H1 (cell line): ENCODE results near the gene DHRS13. TPM values are rescaled to one million over a fixed set of nuclear protein-coding genes. Genes with fewer than 3 reads are reported as not detected.

Experiments
- CTCF ChIA-PET: fragments of 300-600 bp; sonication (Branson Sonifier 250); formaldehyde crosslinking; loops from one replicate; lab custom pipeline; 2021; ENCODE audit not compliant: partially characterized antibody; lab: Charles Lee
- POLR2A ChIA-PET: fragments of 300-600 bp; sonication (Branson Sonifier 250); formaldehyde crosslinking; loops from one replicate; lab custom pipeline; 2021; ENCODE audit warnings: inconsistent platforms; ENCODE audit not compliant: partially characterized antibody; lab: Charles Lee
- DNase-seq, 2 experiments: peaks; one replicate each; pipeline versions ENCODE4 v3.0.0 to v3.0.0-alpha.2; 2010 to 2022; ENCODE audit warnings: low spot score in 2 of 2, low read depth in 1 of 2, mixed read lengths in 1 of 2
- FAIRE-seq: peaks from 2 replicates; lab custom pipeline; 2011; peaks lifted over from hg19 to GRCh38; lab: Jason Lieb, UNC
- H2AFZ ChIP-seq: 2 replicates; pipeline ENCODE4 v1.8.1; 2012; ENCODE audit warnings: low read length, inconsistent platforms
- H2AK5ac ChIP-seq: 2 replicates; pipeline ENCODE4 v1.6.1; 2013; ENCODE audit warnings: low read depth, low read length
- H2BK120ac ChIP-seq: replicated peaks from 2 replicates; pipeline ENCODE3; 2013; ENCODE audit warnings: low read depth, low read length, inconsistent platforms
- H2BK12ac ChIP-seq: 2 replicates; pipeline ENCODE4 v1.6.1; 2013; ENCODE audit warnings: low read depth, low read length
- H2BK15ac ChIP-seq: 2 replicates; pipeline ENCODE4 v1.6.1; 2013; ENCODE audit warnings: low read length
- H2BK20ac ChIP-seq: 2 replicates; pipeline ENCODE4 v1.6.1; 2013; ENCODE audit warnings: low read length
- H2BK5ac ChIP-seq: 2 replicates; pipeline ENCODE4 v1.6.1; 2013; ENCODE audit warnings: low read depth, low read length
- H3K14ac ChIP-seq: 2 replicates; pipeline ENCODE4 v1.6.1; 2013; ENCODE audit warnings: inconsistent platforms; ENCODE audit not compliant: insufficient read length
- H3K18ac ChIP-seq: 2 replicates; pipeline ENCODE4 v1.6.1; 2013; ENCODE audit warnings: low read length; ENCODE audit errors: extremely low read depth
- H3K23ac ChIP-seq: 2 replicates; pipeline ENCODE4 v1.6.1; 2013; ENCODE audit warnings: inconsistent platforms; ENCODE audit not compliant: insufficient read length
- H3K23me2 ChIP-seq: 2 replicates; pipeline ENCODE4 v1.6.1; 2013; ENCODE audit warnings: low read depth, low read length
- H3K27ac ChIP-seq: 2 replicates; pipeline ENCODE4 v1.6.1; 2011; ENCODE audit warnings: low read depth, low read length, inconsistent platforms
- H3K27me3 ChIP-seq, 4 experiments: replicated peaks in 1 of 4; 1 replicate in 1 of 4; 2 replicates in 3 of 4; pipeline versions ENCODE4 v1.6.1 to v1.8.1; 2011 to 2013; ENCODE audit warnings: low read length in 3 of 4, mild to moderate bottlenecking in 3 of 4, inconsistent platforms in 2 of 4, mixed read lengths in 2 of 4, moderate library complexity in 1 of 4; ENCODE audit not compliant: control insufficient read depth in 3 of 4, insufficient read depth in 3 of 4; ENCODE audit errors: extremely low read depth in 1 of 4
- H3K36me3 ChIP-seq, 4 experiments: 2 replicates each; pipeline versions ENCODE4 v1.6.1 to v1.8.1; 2011 to 2013; ENCODE audit warnings: mild to moderate bottlenecking in 4 of 4, low read length in 3 of 4, moderate library complexity in 2 of 4, control low read depth in 1 of 4, inconsistent platforms in 1 of 4; ENCODE audit not compliant: insufficient read depth in 4 of 4, control insufficient read depth in 2 of 4
- H3K4ac ChIP-seq: replicated peaks from 2 replicates; pipeline ENCODE3; 2013; ENCODE audit warnings: low read length, low read depth, mixed read lengths, inconsistent platforms; ENCODE audit not compliant: insufficient read length
- H3K4me1 ChIP-seq, 4 experiments: replicated peaks in 1 of 4; 1 replicate in 1 of 4; 2 replicates in 3 of 4; pipeline versions ENCODE4 v1.6.1 to v1.8.1; 2011 to 2013; ENCODE audit warnings: low read length in 3 of 4, inconsistent platforms in 2 of 4, mixed read lengths in 1 of 4; ENCODE audit not compliant: insufficient read depth in 4 of 4, control insufficient read depth in 3 of 4
- H3K4me2 ChIP-seq, 2 experiments: 2 replicates each; pipeline versions ENCODE4 v1.6.1 to v1.8.1; 2011 to 2013; ENCODE audit warnings: low read depth in 2 of 2, low read length in 2 of 2, control low read depth in 1 of 2, inconsistent platforms in 1 of 2, mild to moderate bottlenecking in 1 of 2; ENCODE audit not compliant: insufficient read depth in 1 of 2
- H3K4me3 ChIP-seq, 4 experiments: fragments of 200-600, 300-600 bp in 1 of 4; sonication (generic), shearing (Covaris generic), sonication (Bioruptor Twin) in 1 of 4; 2 replicates each; pipeline versions ENCODE4 v1.5.1 to v1.8.1; 2011 to 2016; ENCODE audit warnings: low read length in 4 of 4, low read depth in 3 of 4, control low read depth in 2 of 4, inconsistent platforms in 2 of 4, mild to moderate bottlenecking in 2 of 4, mixed read lengths in 1 of 4, moderate library complexity in 1 of 4; ENCODE audit not compliant: insufficient read depth in 2 of 4; ENCODE audit errors: extremely low read depth in 1 of 4
- H3K56ac ChIP-seq: replicated peaks from 2 replicates; pipeline ENCODE3; 2013; ENCODE audit warnings: low read depth, mild to moderate bottlenecking, mixed read lengths, low read length, inconsistent platforms; ENCODE audit not compliant: insufficient read length
- H3K79me1 ChIP-seq: 2 replicates; pipeline ENCODE4 v1.6.1; 2013; ENCODE audit warnings: low read depth, low read length, control low read depth
- H3K79me2 ChIP-seq, 2 experiments: 2 replicates each; pipeline versions ENCODE4 v1.6.1 to v1.8.1; 2012 to 2013; ENCODE audit warnings: low read length in 2 of 2, mild to moderate bottlenecking in 2 of 2, inconsistent platforms in 1 of 2; ENCODE audit not compliant: insufficient read depth in 2 of 2, control insufficient read depth in 1 of 2
- H3K9ac ChIP-seq, 4 experiments: replicated peaks in 1 of 4; 1 replicate in 1 of 4; 2 replicates in 3 of 4; pipeline versions ENCODE4 v1.6.1 to v1.8.1; 2011 to 2013; ENCODE audit warnings: low read depth in 3 of 4, low read length in 3 of 4, control low read depth in 2 of 4, mild to moderate bottlenecking in 2 of 4, moderate library complexity in 2 of 4, inconsistent platforms in 1 of 4; ENCODE audit errors: extremely low read depth in 1 of 4
- H3K9me3 ChIP-seq, 2 experiments: 2 replicates each; pipeline versions ENCODE4 v1.6.1 to v1.8.1; 2012 to 2013; ENCODE audit warnings: mild to moderate bottlenecking in 2 of 2, moderate library complexity in 2 of 2, control low read depth in 1 of 2, inconsistent platforms in 1 of 2, low read depth in 1 of 2, low read length in 1 of 2, mixed read lengths in 1 of 2; ENCODE audit not compliant: insufficient read depth in 2 of 2
- H4K20me1 ChIP-seq, 2 experiments: replicated peaks in 1 of 2; 2 replicates each; pipeline versions ENCODE3 to v1.8.1; 2011 to 2013; ENCODE audit warnings: inconsistent platforms in 2 of 2, low read length in 2 of 2, mild to moderate bottlenecking in 1 of 2; ENCODE audit not compliant: insufficient read depth in 2 of 2, control insufficient read depth in 1 of 2
- H4K5ac ChIP-seq: 2 replicates; pipeline ENCODE4 v1.6.1; 2013; ENCODE audit warnings: low read length, low read depth, mixed read lengths, inconsistent platforms; ENCODE audit not compliant: insufficient read length
- H4K8ac ChIP-seq: 2 replicates; pipeline ENCODE4 v1.8.0; 2013; ENCODE audit warnings: mild to moderate bottlenecking, moderate library complexity, low read length, inconsistent platforms; ENCODE audit not compliant: insufficient read depth; ENCODE audit errors: extremely low read depth
- H4K91ac ChIP-seq: replicated peaks from 2 replicates; pipeline ENCODE3; 2013; ENCODE audit warnings: low read length, mixed read lengths, inconsistent platforms; ENCODE audit not compliant: insufficient read length
- BACH1 ChIP-seq: IDR thresholded peaks from 2 replicates; pipeline ENCODE4 v1.6.1; 2012; ENCODE audit warnings: low read length, improper control_type of control experiment
- EGR1 ChIP-seq: IDR thresholded peaks from 2 replicates; pipeline ENCODE4 v1.6.1; 2011; ENCODE audit warnings: low read depth, low read length, borderline replicate concordance
- KDM1A ChIP-seq: fragments of 200-600, 300-600 bp; sonication (generic); IDR thresholded peaks from 2 replicates; pipeline ENCODE4 v1.7.1; 2016; ENCODE audit warnings: mild to moderate bottlenecking, low read length, borderline replicate concordance
- KDM4A ChIP-seq: IDR thresholded peaks from one replicate; pipeline ENCODE4 v1.7.1; 2012; ENCODE audit warnings: low read depth, mild to moderate bottlenecking, moderate library complexity, low read length, inconsistent platforms; ENCODE audit not compliant: severe bottlenecking
- MAX ChIP-seq: IDR thresholded peaks from 2 replicates; pipeline ENCODE4 v1.6.1; 2012; ENCODE audit warnings: inconsistent platforms
- NANOG ChIP-seq: IDR thresholded peaks from 2 replicates; pipeline ENCODE4 v1.6.1; 2011; ENCODE audit warnings: low read length, low read depth, mild to moderate bottlenecking, inconsistent platforms; ENCODE audit not compliant: insufficient read depth, poor library complexity, severe bottlenecking
- RBBP5 ChIP-seq: IDR thresholded peaks from 2 replicates; pipeline ENCODE4 v1.7.1; 2012; ENCODE audit warnings: low read depth, mild to moderate bottlenecking, inconsistent platforms, low read length, moderate library complexity, borderline replicate concordance
- SIX5 ChIP-seq: IDR thresholded peaks from 2 replicates; pipeline ENCODE4 v1.6.1; 2011; ENCODE audit warnings: mild to moderate bottlenecking, low read depth, low read length
- SRF ChIP-seq: IDR thresholded peaks from 2 replicates; pipeline ENCODE4 v1.6.1; 2011; ENCODE audit warnings: mild to moderate bottlenecking, low read depth, low read length, moderate library complexity
- TAF1 ChIP-seq: IDR thresholded peaks from 2 replicates; pipeline ENCODE4 v1.6.1; 2011; ENCODE audit warnings: mild to moderate bottlenecking, low read depth, low read length
- TAF7 ChIP-seq: optimal IDR thresholded peaks from 2 replicates; pipeline ENCODE3; 2011; ENCODE audit warnings: low read depth, mild to moderate bottlenecking, inconsistent platforms, low read length, moderate library complexity, borderline replicate concordance
- TBP ChIP-seq: IDR thresholded peaks from 2 replicates; pipeline ENCODE4 v1.6.1; 2011; ENCODE audit warnings: low read depth, low read length, improper control_type of control experiment
- WGBS, 2 experiments: shearing (Covaris generic) in 1 of 2; methylation state at CpG; one replicate each; pipeline versions ENCODE4 v1.1.6 to v1.1.7; 2013 to 2015; ENCODE audit warnings: low lambda C conversion rate in 2 of 2, mixed read lengths in 2 of 2, inconsistent platforms in 1 of 2, low coverage in 1 of 2, missing lambda C conversion rate in 1 of 2; ENCODE audit not compliant: insufficient replicate concordance in 2 of 2, insufficient coverage in 1 of 2, insufficient read length in 1 of 2; ENCODE audit errors: extremely low coverage in 1 of 2, missing lambda C conversion rate in 1 of 2; 5-methylcytosine and 5-hydroxymethylcytosine counted together
- polyA plus RNA-seq, 7 experiments: library from polyadenylated mRNA; depleted of rRNA in 3 of 7; stranded (reverse) in 5 of 7; unstranded in 2 of 7; fragments of >200 nt in 5 of 7; fragments of 200-250 nt in 2 of 7; gene quantifications; 1 replicate in 5 of 7; 2 replicates in 1 of 7; 4 replicates in 1 of 7; pipeline versions ENCODE4 v1.2.1 to v1.2.3, GENCODE V29; 2011 to 2013; ENCODE audit warnings: missing spikeins in 2 of 7, mixed read lengths in 2 of 7
- total RNA-seq: library from RNA; stranded (reverse); fragmentation: NEBNext Ultra II Directional; extraction: Animal tissue kit (Norgen Biotek cat#: 25700); gene quantifications from 2 replicates; pipeline ENCODE4 v1.2.1, GENCODE V29; 2021

Gene DHRS13
- total and polyA plus RNA-seq, 2 of the 8 experiments (the other 6 are each of a cell fraction or from before 2014, with no cell fraction given): 23.7 to 30.0 TPM

DNA sequence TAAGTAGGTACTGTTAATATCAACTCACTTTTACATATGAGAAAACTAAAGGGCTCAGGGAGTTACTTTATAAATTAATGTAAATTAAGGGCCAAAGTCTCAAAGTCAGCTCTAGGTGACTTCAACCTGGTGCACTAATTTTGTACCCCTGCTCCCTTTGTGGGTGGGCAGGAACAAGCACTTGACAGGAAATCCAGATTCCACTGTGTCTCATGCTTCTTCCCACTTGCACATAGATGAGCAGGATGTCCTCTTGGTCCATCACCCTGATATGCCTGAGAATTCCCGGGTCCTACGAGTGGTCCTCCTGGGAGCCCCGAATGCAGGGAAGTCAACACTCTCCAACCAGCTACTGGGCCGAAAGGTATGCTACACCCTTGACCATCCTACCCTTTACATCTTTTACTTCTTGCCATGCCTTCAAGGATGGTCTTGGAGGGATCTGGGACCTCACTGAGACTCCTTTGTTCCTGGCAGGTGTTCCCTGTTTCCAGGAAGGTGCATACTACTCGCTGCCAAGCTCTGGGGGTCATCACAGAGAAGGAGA lies 46.8 kb downstream of the DHRS13 start:
- Histone ChIP-seq H2BK120ac (no peak overlapping the region), H3K14ac (no peak overlapping the region), H2BK20ac (no peak overlapping the region), H3K4ac (no peak overlapping the region), H2AFZ (no peak overlapping the region), H2BK12ac (no peak overlapping the region), H2AK5ac (no peak overlapping the region), H3K23ac (no peak overlapping the region), H4K5ac (no peak overlapping the region), H3K27me3 (no peaks in the 10 kb centered on the region), H4K8ac (peak overlapping the region; percentile 45; the same call in 1 of the 2 replicates), H3K23me2 (peaks cover 2% of the 10 kb centered on the region), H3K9me3 (no peaks in the 10 kb centered on the region), H3K27ac (no peak overlapping the region), H3K4me2 (peak overlapping the region in 1 of 2 experiments; percentile 78; a peak in 1 of 4 replicates), H4K91ac (no peak overlapping the region), H3K79me1 (peaks cover 2% of the 10 kb centered on the region; the same call in 1 of the 2 replicates), H2BK5ac (no peak overlapping the region), H3K9ac (no peak overlapping the region), H2BK15ac (no peak overlapping the region), H3K36me3 (peaks cover 16 to 23% (median 20%) of the 10 kb centered on the region in 4 experiments; a peak in 7 of 8 replicates), H3K4me1 (no peaks in the 10 kb centered on the region; a peak in 2 of 7 replicates), H4K20me1 (peaks cover 0 to 3% of the 10 kb centered on the region in 2 experiments), H3K56ac (no peak overlapping the region), H3K79me2 (peaks cover 0 to 6% of the 10 kb centered on the region in 2 experiments; a peak in 2 of 4 replicates), H3K4me3 (peak overlapping the region in 2 of 4 experiments; percentile 78 to 90; a peak in 2 of 8 replicates), H3K18ac (no peak overlapping the region)
- FAIRE-seq (no peak), DNase-seq (no peak)
- ChIA-PET CTCF (interaction anchor here (0.6 to 1.5 kb wide), 5 partner anchors 10 to 93 kb away, joined by 3 to 6 read pairs (median 3); no protein-coding TSS in a partner anchor), POLR2A (interaction anchor here (0.7 to 1.3 kb wide), 6 partner anchors 8 to 136 kb away, joined by 3 to 4 read pairs (median 4); partner anchors contain the start of genes FLOT2 and RPL23A)
- WGBS, 2 experiments: 96% methylated on average over 5 of the region's 5 CpGs; no CpG with 5 or more reads in 1 of the 2 experiments
- no peak for TF ChIP-seq SIX5
- TF ChIP-seq MAX: no peak
- no peak for TF ChIP-seq NANOG
- TF ChIP-seq TAF7: no peak
- no peak for TF ChIP-seq KDM1A
- TF ChIP-seq EGR1: no peak
- TF ChIP-seq TBP: no peak
- no peak for TF ChIP-seq SRF
- no peak for TF ChIP-seq RBBP5
- no peak for TF ChIP-seq KDM4A
- no peak for TF ChIP-seq TAF1
- TF ChIP-seq BACH1: no peak
